ENCODE measurements around the gene FLT1. TPM values are rescaled to one million over a fixed set of nuclear protein-coding genes. Genes with fewer than 3 reads are reported as not detected.

Gene FLT1
- total RNA-seq, 1 donor from 2014 or later: 0.47 TPM

- Histone ChIP-seq H3K27ac (no peak overlapping the region), H3K9me3 (ENCODE audit: low read depth) (no peaks in the 10 kb centered on the region), H3F3A (ENCODE audit: low read depth) (no peaks in the 10 kb centered on the region), H3K79me2 (ENCODE audit: low read depth) (no peaks in the 10 kb centered on the region), H3K4me3 (no peak overlapping the region), H3K4me2 (no peak overlapping the region), H4K20me1 (ENCODE audit: low read depth) (no peaks in the 10 kb centered on the region), H3K36me3 (no peaks in the 10 kb centered on the region), H3K4me1 (no peaks in the 10 kb centered on the region), H3K27me3 (no peaks in the 10 kb centered on the region), H2AFZ (replicated peaks) (no peak overlapping the region), H3K9ac (no peak overlapping the region)
- H3K4me3 Mint-ChIP-seq: no peak overlapping the region
- DNase-seq (ENCODE audit: low spot score): no peak
- no peak overlapping the region for H3K27ac Mint-ChIP-seq
- no peaks in the 10 kb centered on the region for H3K36me3 Mint-ChIP-seq
- no peaks in the 10 kb centered on the region for H3K4me1 Mint-ChIP-seq
- TF ChIP-seq EZH2phosphoT487 (IDR thresholded peaks at IDR 0.05): no peak
- no peak for TF ChIP-seq EZH2 (IDR thresholded peaks at IDR 0.05)
- TF ChIP-seq, protein P1, sequence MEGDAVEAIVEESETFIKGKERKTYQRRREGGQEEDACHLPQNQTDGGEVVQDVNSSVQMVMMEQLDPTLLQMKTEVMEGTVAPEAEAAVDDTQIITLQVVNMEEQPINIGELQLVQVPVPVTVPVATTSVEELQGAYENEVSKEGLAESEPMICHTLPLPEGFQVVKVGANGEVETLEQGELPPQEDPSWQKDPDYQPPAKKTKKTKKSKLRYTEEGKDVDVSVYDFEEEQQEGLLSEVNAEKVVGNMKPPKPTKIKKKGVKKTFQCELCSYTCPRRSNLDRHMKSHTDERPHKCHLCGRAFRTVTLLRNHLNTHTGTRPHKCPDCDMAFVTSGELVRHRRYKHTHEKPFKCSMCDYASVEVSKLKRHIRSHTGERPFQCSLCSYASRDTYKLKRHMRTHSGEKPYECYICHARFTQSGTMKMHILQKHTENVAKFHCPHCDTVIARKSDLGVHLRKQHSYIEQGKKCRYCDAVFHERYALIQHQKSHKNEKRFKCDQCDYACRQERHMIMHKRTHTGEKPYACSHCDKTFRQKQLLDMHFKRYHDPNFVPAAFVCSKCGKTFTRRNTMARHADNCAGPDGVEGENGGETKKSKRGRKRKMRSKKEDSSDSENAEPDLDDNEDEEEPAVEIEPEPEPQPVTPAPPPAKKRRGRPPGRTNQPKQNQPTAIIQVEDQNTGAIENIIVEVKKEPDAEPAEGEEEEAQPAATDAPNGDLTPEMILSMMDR (IDR thresholded peaks at IDR 0.05): no peak
- no peaks in the 10 kb centered on the region for H3K27me3 Mint-ChIP-seq (ENCODE audit: insufficient read depth, low read depth)
- H3K9me3 Mint-ChIP-seq: no peaks in the 10 kb centered on the region
These were observed 166.7 kb downstream of the FLT1 start for GRCh38 chr13:28328271-28328607.

- H3F3A ChIP-seq (ENCODE audit: low read depth): no peaks in the 10 kb centered on the region
- TF ChIP-seq EZH2 (IDR thresholded peaks at IDR 0.05): no peak
- TF ChIP-seq EZH2phosphoT487 (IDR thresholded peaks at IDR 0.05): no peak
- TF ChIP-seq, protein P1 (IDR thresholded peaks at IDR 0.05): no peak
- H3K4me1 ChIP-seq: no peaks in the 10 kb centered on the region
- no peaks in the 10 kb centered on the region for H4K20me1 ChIP-seq (ENCODE audit: low read depth)
- H3K4me1 Mint-ChIP-seq: no peaks in the 10 kb centered on the region
- H3K27me3 ChIP-seq: no peaks in the 10 kb centered on the region
- no peaks in the 10 kb centered on the region for H3K36me3 Mint-ChIP-seq
- no peak overlapping the region for H3K27ac Mint-ChIP-seq
- no peak for DNase-seq (ENCODE audit: low spot score)
- H3K27me3 Mint-ChIP-seq (ENCODE audit: insufficient read depth, low read depth): peaks cover 2% of the 10 kb centered on the region
- no peak overlapping the region for H3K4me3 ChIP-seq
- no peak overlapping the region for H3K4me2 ChIP-seq
- no peaks in the 10 kb centered on the region for H3K79me2 ChIP-seq (ENCODE audit: low read depth)
- H3K36me3 ChIP-seq: no peaks in the 10 kb centered on the region
- no peak overlapping the region for H3K4me3 Mint-ChIP-seq
- H2AFZ ChIP-seq (replicated peaks): peak overlapping the region; percentile 31
- H3K9me3 Mint-ChIP-seq: no peaks in the 10 kb centered on the region
- no peaks in the 10 kb centered on the region for H3K9me3 ChIP-seq (ENCODE audit: low read depth)
- no peak overlapping the region for H3K9ac ChIP-seq
- H3K27ac ChIP-seq: no peak overlapping the region
These were observed 167.3 kb downstream of the FLT1 start for GRCh38 chr13:28327373-28328270.

DNA sequence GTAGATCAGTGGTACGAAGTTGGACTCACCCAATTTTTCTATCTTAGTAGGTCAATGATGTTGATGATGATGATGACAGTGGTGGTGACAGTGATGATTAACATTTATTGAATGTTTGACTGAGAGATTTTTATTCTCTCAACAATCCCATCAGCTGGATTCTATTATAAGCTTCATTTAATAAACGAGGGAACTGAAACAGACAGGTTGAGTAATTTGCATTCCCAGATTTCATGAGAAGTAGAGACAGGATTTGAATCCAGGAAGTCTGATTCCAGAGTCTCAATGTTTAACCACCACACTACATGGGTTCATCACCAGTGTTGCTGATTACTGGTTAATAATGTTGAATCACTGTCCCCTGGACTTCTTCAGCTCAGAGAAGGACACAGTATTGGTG lies 168.9 kb downstream of the FLT1 start:
- Histone ChIP-seq H3K9ac (no peak overlapping the region), H3K79me2 (ENCODE audit: low read depth) (no peaks in the 10 kb centered on the region), H3K4me3 (no peak overlapping the region), H3K9me3 (ENCODE audit: low read depth) (no peaks in the 10 kb centered on the region), H3K4me1 (no peaks in the 10 kb centered on the region), H4K20me1 (ENCODE audit: low read depth) (no peaks in the 10 kb centered on the region), H3F3A (ENCODE audit: low read depth) (no peaks in the 10 kb centered on the region), H3K27ac (no peak overlapping the region), H3K27me3 (no peaks in the 10 kb centered on the region), H2AFZ (replicated peaks) (no peak overlapping the region), H3K36me3 (no peaks in the 10 kb centered on the region), H3K4me2 (no peak overlapping the region)
- H3K27me3 Mint-ChIP-seq (ENCODE audit: insufficient read depth, low read depth): peaks cover 2% of the 10 kb centered on the region
- H3K36me3 Mint-ChIP-seq: no peaks in the 10 kb centered on the region
- TF ChIP-seq EZH2phosphoT487 (IDR thresholded peaks at IDR 0.05): no peak
- TF ChIP-seq, protein P1 (IDR thresholded peaks at IDR 0.05): no peak
- TF ChIP-seq EZH2 (IDR thresholded peaks at IDR 0.05): no peak
- no peak overlapping the region for H3K27ac Mint-ChIP-seq
- no peak for DNase-seq (ENCODE audit: low spot score)
- H3K9me3 Mint-ChIP-seq: no peaks in the 10 kb centered on the region
- no peak overlapping the region for H3K4me3 Mint-ChIP-seq
- no peaks in the 10 kb centered on the region for H3K4me1 Mint-ChIP-seq

Measured in neural progenitor cell (in vitro differentiated cells).